Nephron (organoid): ENCODE data around the gene PPFIA4.

Source experiments
- H3K27ac Mint-ChIP-seq, 3 experiments: 2 replicates each; pipeline ENCODE4 v1.8.0; 2020; ENCODE audit warnings: mixed read lengths in 3 of 3, mild to moderate bottlenecking in 2 of 3, moderate library complexity in 1 of 3
- H3K27me3 Mint-ChIP-seq: 2 replicates; pipeline ENCODE4 v1.8.0; 2021; ENCODE audit warnings: low read depth, mild to moderate bottlenecking, moderate library complexity, mixed read lengths
- H3K36me3 Mint-ChIP-seq: 2 replicates; pipeline ENCODE4 v1.8.0; 2020; ENCODE audit warnings: low read depth, mixed read lengths
- H3K4me1 Mint-ChIP-seq: 2 replicates; pipeline ENCODE4 v1.8.0; 2020; ENCODE audit warnings: mixed read lengths
- H3K4me3 Mint-ChIP-seq, 3 experiments: 2 replicates each; pipeline ENCODE4 v1.8.0; 2020; ENCODE audit warnings: mild to moderate bottlenecking in 3 of 3, mixed read lengths in 3 of 3, moderate library complexity in 2 of 3
- H3K9me3 Mint-ChIP-seq: 2 replicates; pipeline ENCODE4 v1.8.0; 2020; ENCODE audit warnings: mixed read lengths
- CTCF ChIP-seq, 3 experiments: fragments of 200-600 bp; sonication (generic); IDR thresholded peaks; one replicate each; pipeline ENCODE4 v1.5.0; 2021; ENCODE audit warnings: antibody characterized with exemption in 3 of 3; ENCODE audit not compliant: unreplicated experiment in 3 of 3

The PPFIA4 gene

GRCh38 chr1:203033287-203033686 is 7.0 kb downstream of the PPFIA4 start:
- TF ChIP-seq CTCF (IDR thresholded peaks at IDR 0.05; ENCODE audit: unreplicated experiment in 3 of 3): no peak
- H3K27me3 Mint-ChIP-seq: peaks cover 5% of the 10 kb centered on the region
- H3K4me3 Mint-ChIP-seq: no peak overlapping the region
- H3K4me1 Mint-ChIP-seq: peaks cover 69% of the 10 kb centered on the region
- H3K36me3 Mint-ChIP-seq: no peaks in the 10 kb centered on the region
- H3K9me3 Mint-ChIP-seq: no peaks in the 10 kb centered on the region
- H3K27ac Mint-ChIP-seq: no peak overlapping the region

- H3K4me1 Mint-ChIP-seq: peaks cover 67% of the 10 kb centered on the region
- H3K9me3 Mint-ChIP-seq: no peaks in the 10 kb centered on the region
- H3K36me3 Mint-ChIP-seq: no peaks in the 10 kb centered on the region
- no peak for TF ChIP-seq CTCF (IDR thresholded peaks at IDR 0.05; ENCODE audit: unreplicated experiment in 3 of 3)
- H3K27me3 Mint-ChIP-seq: peaks cover 5% of the 10 kb centered on the region
- no peak overlapping the region for H3K4me3 Mint-ChIP-seq
- no peak overlapping the region for H3K27ac Mint-ChIP-seq
Observed at GRCh38 chr1:203033917-203034316, 7.6 kb downstream of the PPFIA4 start.

- Mint-ChIP-seq H3K36me3 (peaks cover 5% of the 10 kb centered on the region), H3K9me3 (no peaks in the 10 kb centered on the region), H3K4me1 (peaks cover 68% of the 10 kb centered on the region), H3K4me3 (no peak overlapping the region), H3K27me3 (peaks cover 5% of the 10 kb centered on the region), H3K27ac (no peak overlapping the region)
- no peak for TF ChIP-seq CTCF (IDR thresholded peaks at IDR 0.05; ENCODE audit: unreplicated experiment in 3 of 3)
Observed at GRCh38 chr1:203034422-203035110, 8.3 kb downstream of the PPFIA4 start.

- no peak for TF ChIP-seq CTCF (IDR thresholded peaks at IDR 0.05; ENCODE audit: unreplicated experiment in 3 of 3)
- peak overlapping the region in 1 of 3 experiments; percentile 3 for H3K4me3 Mint-ChIP-seq
- H3K9me3 Mint-ChIP-seq: no peaks in the 10 kb centered on the region
- peak overlapping the region in 2 of 3 experiments; percentile 59 to 78 for H3K27ac Mint-ChIP-seq
- peaks cover 75% of the 10 kb centered on the region for H3K4me1 Mint-ChIP-seq
- peaks cover 5% of the 10 kb centered on the region for H3K27me3 Mint-ChIP-seq
- peaks cover 5% of the 10 kb centered on the region for H3K36me3 Mint-ChIP-seq
Observed at GRCh38 chr1:203035111-203036000, 9.1 kb downstream of the PPFIA4 start.

- Mint-ChIP-seq H3K27ac (peak overlapping the region; percentile 22 to 79 (median 78)), H3K4me1 (peaks cover 80% of the 10 kb centered on the region), H3K27me3 (peaks cover 2% of the 10 kb centered on the region), H3K4me3 (peak overlapping the region in 1 of 3 experiments; percentile 46), H3K36me3 (peaks cover 5% of the 10 kb centered on the region), H3K9me3 (no peaks in the 10 kb centered on the region)
- TF ChIP-seq CTCF (IDR thresholded peaks at IDR 0.05; ENCODE audit: unreplicated experiment in 3 of 3): no peak
Observed at GRCh38 chr1:203036135-203036534, 9.8 kb downstream of the PPFIA4 start.
